Karpas-422 (cell line): ENCODE results near the gene LRIG2. TPM values are rescaled to one million over a fixed set of nuclear protein-coding genes. Genes with fewer than 3 reads are reported as not detected.
"Not testable (repeated sequence)": the region's sequence is repeated elsewhere in the genome, so short reads cannot be mapped to it uniquely, and the experiment has no call there.

ENCODE experiments used
- DNase-seq: peaks from one replicate; pipeline ENCODE4 v3.0.0-alpha.2; 2015
- H2AFZ ChIP-seq: fragments of 200-600 bp; sonication (generic); 2 replicates; pipeline ENCODE4 v1.6.1; 2014; ENCODE audit warnings: antibody characterized with exemption, low read length, mixed read lengths
- H3K27ac ChIP-seq: fragments of 200-600 bp; sonication (generic); 2 replicates; pipeline ENCODE4 v1.5.1; 2014; ENCODE audit warnings: mild to moderate bottlenecking, low read length, moderate library complexity
- H3K27me3 ChIP-seq: fragments of 200-600 bp; sonication (generic); 2 replicates; pipeline ENCODE4 v1.6.1; 2014; ENCODE audit warnings: low read length, mixed read lengths
- H3K36me3 ChIP-seq: fragments of 200-600 bp; sonication (generic); 2 replicates; pipeline ENCODE4 v1.6.1; 2014; ENCODE audit warnings: low read length, mixed read lengths; ENCODE audit not compliant: insufficient read depth
- H3K4me1 ChIP-seq: fragments of 200-600 bp; sonication (generic); 2 replicates; pipeline ENCODE4 v1.6.1; 2014; ENCODE audit warnings: mild to moderate bottlenecking, low read length, mixed read lengths
- H3K4me2 ChIP-seq: fragments of 200-600 bp; sonication (generic); 2 replicates; pipeline ENCODE4 v1.6.1; 2014; ENCODE audit warnings: low read length, low read depth, mild to moderate bottlenecking; ENCODE audit not compliant: poor library complexity, severe bottlenecking
- H3K4me3 ChIP-seq: fragments of 200-600 bp; sonication (generic); 2 replicates; pipeline ENCODE4 v1.5.1; 2014; ENCODE audit warnings: mild to moderate bottlenecking, antibody characterized with exemption, low read length, mixed read lengths
- H3K79me2 ChIP-seq: fragments of 200-600 bp; sonication (generic); 2 replicates; pipeline ENCODE4 v1.6.1; 2014; ENCODE audit warnings: mild to moderate bottlenecking, low read length, mixed read lengths
- H3K9ac ChIP-seq: fragments of 200-600 bp; sonication (generic); 2 replicates; pipeline ENCODE4 v1.6.0; 2014; ENCODE audit warnings: low read length
- H3K9me2 ChIP-seq: fragments of 200-600 bp; sonication (generic), shearing (Covaris generic); replicated peaks from 2 replicates; pipeline ENCODE4 v1.6.0; 2014; ENCODE audit warnings: mild to moderate bottlenecking, low read length, moderate library complexity; ENCODE audit not compliant: insufficient read depth
- H3K9me3 ChIP-seq: fragments of 300-700, 200-600 bp; sonication (generic); 2 replicates; pipeline ENCODE4 v1.6.1; 2014; ENCODE audit warnings: low read length, mixed read lengths
- H4K20me1 ChIP-seq: fragments of 200-600 bp; sonication (generic); 2 replicates; pipeline ENCODE4 v1.6.1; 2014; ENCODE audit warnings: mild to moderate bottlenecking, antibody characterized with exemption, low read length, low read depth; ENCODE audit not compliant: insufficient read depth
- total RNA-seq: library from RNA; depleted of rRNA; stranded (reverse); fragments of >200 nt; shearing (Covaris generic); gene quantifications from 2 replicates; pipeline ENCODE4 v1.2.3, GENCODE V29; 2014; ENCODE audit warnings: low replicate concordance

LRIG2 gene
- total RNA-seq, 1 experiment from 2014 or later, result 23.2 TPM

GRCh38 chr1:113040041-113040440 is 33.0 kb upstream of the LRIG2 start:
- Histone ChIP-seq H3K4me2 (no peak overlapping the region), H3K79me2 (no peaks in the 10 kb centered on the region), H3K4me3 (no peak overlapping the region), H2AFZ (no peak overlapping the region), H3K9ac (no peak overlapping the region), H3K4me1 (peaks cover 3% of the 10 kb centered on the region; the same call in 1 of the 2 replicates), H4K20me1 (no peaks in the 10 kb centered on the region), H3K27ac (no peak overlapping the region), H3K27me3 (no peaks in the 10 kb centered on the region), H3K9me3 (no peaks in the 10 kb centered on the region), H3K9me2 (no peaks in the 10 kb centered on the region), H3K36me3 (no peaks in the 10 kb centered on the region)
- no peak for DNase-seq

DNA sequence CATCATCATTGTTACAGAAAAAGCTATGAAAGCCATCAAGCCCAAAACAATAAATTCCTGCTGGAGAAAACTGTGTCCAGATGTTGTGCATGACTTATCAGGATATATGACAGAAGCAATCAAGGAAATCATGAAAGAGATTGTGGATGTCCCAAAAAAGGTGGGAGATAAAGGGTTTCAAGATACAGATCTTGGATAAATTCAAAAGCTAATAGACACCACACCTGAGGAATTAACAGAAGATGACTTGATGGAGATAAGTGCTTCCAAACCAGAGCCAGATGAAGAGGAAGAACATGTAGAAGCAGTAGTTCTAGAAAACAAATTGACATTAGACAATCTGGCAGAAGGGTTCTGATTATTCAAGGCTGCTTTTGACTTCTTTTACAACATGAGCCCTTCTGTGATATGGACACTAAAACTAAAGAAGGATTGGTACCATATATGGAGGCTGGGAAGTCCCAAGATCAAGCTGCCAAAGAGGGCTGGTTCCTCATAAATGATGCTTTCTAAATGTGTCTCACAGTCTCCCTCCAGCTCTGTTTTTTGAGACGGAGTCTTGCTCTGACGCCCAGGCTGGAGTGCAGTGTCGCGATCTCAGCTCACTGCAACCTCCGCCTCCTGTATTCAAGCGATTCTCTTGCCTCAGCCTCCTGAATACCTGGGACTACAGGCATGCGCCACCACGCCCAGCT is 32.1 kb upstream of the LRIG2 start:
- no peak overlapping the region for H3K4me2 ChIP-seq

GRCh38 chr1:113041569-113042284 is 31.3 kb upstream of the LRIG2 start:
- no peaks in the 10 kb centered on the region for H4K20me1 ChIP-seq
- H3K4me2 ChIP-seq, result no peak overlapping the region
- peaks cover 3% of the 10 kb centered on the region; the same call in 1 of the 2 replicates for H3K4me1 ChIP-seq
- H3K4me3 ChIP-seq, result no peak overlapping the region
- no peaks in the 10 kb centered on the region for H3K27me3 ChIP-seq
- no peak overlapping the region for H3K9ac ChIP-seq
- no peak for DNase-seq
- H3K79me2 ChIP-seq, result no peaks in the 10 kb centered on the region
- no peak overlapping the region for H2AFZ ChIP-seq
- H3K27ac ChIP-seq, result no peak overlapping the region
- no peaks in the 10 kb centered on the region for H3K36me3 ChIP-seq
- H3K9me3 ChIP-seq, result no peaks in the 10 kb centered on the region
- no peaks in the 10 kb centered on the region for H3K9me2 ChIP-seq

More for the DNA sequence above, 32.1 kb upstream of the LRIG2 start:
- Histone ChIP-seq H2AFZ (no peak overlapping the region), H4K20me1 (no peaks in the 10 kb centered on the region), H3K4me3 (no peak overlapping the region), H3K9me2 (no peaks in the 10 kb centered on the region), H3K79me2 (no peaks in the 10 kb centered on the region), H3K27me3 (no peaks in the 10 kb centered on the region), H3K4me1 (peaks cover 3% of the 10 kb centered on the region; the same call in 1 of the 2 replicates), H3K27ac (no peak overlapping the region), H3K9ac (no peak overlapping the region), H3K9me3 (no peaks in the 10 kb centered on the region), H3K36me3 (no peaks in the 10 kb centered on the region)
- no peak for DNase-seq

- Histone ChIP-seq H3K9me3 (no peaks in the 10 kb centered on the region), H3K9me2 (no peaks in the 10 kb centered on the region), H3K4me1 (peaks cover 3% of the 10 kb centered on the region; the same call in 1 of the 2 replicates), H3K4me2 (no peak overlapping the region), H3K36me3 (no peaks in the 10 kb centered on the region), H3K4me3 (no peak overlapping the region), H3K9ac (no peak overlapping the region), H3K27ac (no peak overlapping the region), H2AFZ (no peak overlapping the region), H4K20me1 (no peaks in the 10 kb centered on the region), H3K79me2 (no peaks in the 10 kb centered on the region), H3K27me3 (no peaks in the 10 kb centered on the region)
- DNase-seq, result peak; percentile 83
Observed at GRCh38 chr1:113042285-113043143, 30.5 kb upstream of the LRIG2 start.

GRCh38 chr1:113043144-113043488 is 29.9 kb upstream of the LRIG2 start:
- not testable (repeated sequence) for H3K36me3 ChIP-seq, H2AFZ ChIP-seq

GRCh38 chr1:113046569-113046968 is 26.4 kb upstream of the LRIG2 start:
- H2AFZ ChIP-seq, result no peak overlapping the region
- H3K36me3 ChIP-seq, result no peaks in the 10 kb centered on the region
- H3K79me2 ChIP-seq, result no peaks in the 10 kb centered on the region
- no peak overlapping the region for H3K9ac ChIP-seq
- no peak overlapping the region for H3K4me3 ChIP-seq
- DNase-seq, result no peak
- H3K27me3 ChIP-seq, result no peaks in the 10 kb centered on the region
- no peaks in the 10 kb centered on the region for H3K9me3 ChIP-seq
- H3K4me1 ChIP-seq, result peaks cover 3% of the 10 kb centered on the region; the same call in 1 of the 2 replicates
- no peaks in the 10 kb centered on the region for H4K20me1 ChIP-seq
- H3K4me2 ChIP-seq, result no peak overlapping the region
- H3K9me2 ChIP-seq, result no peaks in the 10 kb centered on the region
- H3K27ac ChIP-seq, result no peak overlapping the region

More at GRCh38 chr1:113043144-113043488, 29.9 kb upstream of the LRIG2 start:
- H4K20me1 ChIP-seq, H3K4me2 ChIP-seq, H3K79me2 ChIP-seq, H3K9me3 ChIP-seq, H3K4me1 ChIP-seq, DNase-seq, H3K27me3 ChIP-seq, H3K4me3 ChIP-seq, H3K9me2 ChIP-seq, H3K27ac ChIP-seq, H3K9ac ChIP-seq: not testable (repeated sequence)

- no peaks in the 10 kb centered on the region for H3K79me2 ChIP-seq
- H3K9me2 ChIP-seq, result no peaks in the 10 kb centered on the region
- no peaks in the 10 kb centered on the region for H3K36me3 ChIP-seq
- no peak overlapping the region for H3K9ac ChIP-seq
- no peaks in the 10 kb centered on the region for H3K4me1 ChIP-seq
- H4K20me1 ChIP-seq, result no peaks in the 10 kb centered on the region
- H3K27me3 ChIP-seq, result no peaks in the 10 kb centered on the region
- H3K4me3 ChIP-seq, result no peak overlapping the region
- H3K4me2 ChIP-seq, result no peak overlapping the region
- DNase-seq, result no peak
- H3K27ac ChIP-seq, result no peak overlapping the region
- no peak overlapping the region for H2AFZ ChIP-seq
- no peaks in the 10 kb centered on the region for H3K9me3 ChIP-seq
Observed at GRCh38 chr1:113048064-113048463, 24.9 kb upstream of the LRIG2 start.
